ENCODE data around the gene PLXDC1.
A peak's percentile ranks its signal among the peaks of the same experiment; 100 is the strongest.

- no peak for TF ChIP-seq CTCF (IDR thresholded peaks at IDR 0.05 in 8 of 11, conservative IDR thresholded peaks at IDR 0.05 in 3 of 11)
- TF ChIP-seq POLR2A (IDR thresholded peaks at IDR 0.05) = no peak
- TF ChIP-seq POLR2AphosphoS5 (IDR thresholded peaks at IDR 0.05) = peak in 1 of 3 donors; percentile 81
Observed at GRCh38 chr17:39199820-39200069, 48.3 kb upstream of the PLXDC1 start.
